ENCODE results near the gene SNAPC1. TPM values are rescaled to one million over a fixed set of nuclear protein-coding genes. Genes with fewer than 3 reads are reported as not detected.

SNAPC1 gene
- total RNA-seq, 1 donor from 2014 or later = 27.8 TPM

DNA sequence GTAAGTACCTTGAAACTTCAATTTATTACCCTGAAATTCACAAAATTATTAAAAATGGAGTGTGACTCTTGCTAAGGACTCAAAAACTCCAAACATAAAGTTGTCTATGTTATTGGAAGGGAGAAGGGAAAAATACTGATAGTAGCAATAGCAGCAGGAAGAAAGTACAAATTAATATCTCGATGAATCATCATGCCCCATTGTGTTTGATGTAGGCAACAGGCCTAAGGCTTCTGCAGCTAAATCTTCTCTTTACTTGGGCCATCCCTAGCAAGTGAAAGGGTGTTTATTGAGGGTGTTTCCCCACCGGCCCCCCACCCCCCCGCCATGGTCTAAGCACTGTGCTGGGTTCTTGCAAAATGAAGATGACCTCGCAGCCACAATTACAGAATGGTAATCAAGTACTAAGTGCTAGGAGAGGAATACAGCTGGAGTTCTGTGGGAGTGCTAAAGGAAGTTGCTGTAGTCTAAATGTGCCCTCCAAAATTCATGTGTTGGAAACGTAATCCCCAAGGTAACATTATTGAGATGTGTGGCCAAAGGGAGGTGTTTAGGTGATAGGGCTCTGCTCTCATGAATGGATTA is 76.5 kb downstream of the SNAPC1 start:
- H3K4me1 Mint-ChIP-seq = no peaks in the 10 kb centered on the region
- H3K4me3 ChIP-seq = no peak overlapping the region
- H2AFZ ChIP-seq (replicated peaks) = no peak overlapping the region
- no peaks in the 10 kb centered on the region for H3K9me3 Mint-ChIP-seq
- no peaks in the 10 kb centered on the region for H4K20me1 ChIP-seq (ENCODE audit: low read depth)
- H3K9me3 ChIP-seq (ENCODE audit: low read depth) = no peaks in the 10 kb centered on the region
- H3K4me3 Mint-ChIP-seq = no peak overlapping the region
- H3K36me3 Mint-ChIP-seq = no peaks in the 10 kb centered on the region
- H3K36me3 ChIP-seq = no peaks in the 10 kb centered on the region
- TF ChIP-seq, protein P1, sequence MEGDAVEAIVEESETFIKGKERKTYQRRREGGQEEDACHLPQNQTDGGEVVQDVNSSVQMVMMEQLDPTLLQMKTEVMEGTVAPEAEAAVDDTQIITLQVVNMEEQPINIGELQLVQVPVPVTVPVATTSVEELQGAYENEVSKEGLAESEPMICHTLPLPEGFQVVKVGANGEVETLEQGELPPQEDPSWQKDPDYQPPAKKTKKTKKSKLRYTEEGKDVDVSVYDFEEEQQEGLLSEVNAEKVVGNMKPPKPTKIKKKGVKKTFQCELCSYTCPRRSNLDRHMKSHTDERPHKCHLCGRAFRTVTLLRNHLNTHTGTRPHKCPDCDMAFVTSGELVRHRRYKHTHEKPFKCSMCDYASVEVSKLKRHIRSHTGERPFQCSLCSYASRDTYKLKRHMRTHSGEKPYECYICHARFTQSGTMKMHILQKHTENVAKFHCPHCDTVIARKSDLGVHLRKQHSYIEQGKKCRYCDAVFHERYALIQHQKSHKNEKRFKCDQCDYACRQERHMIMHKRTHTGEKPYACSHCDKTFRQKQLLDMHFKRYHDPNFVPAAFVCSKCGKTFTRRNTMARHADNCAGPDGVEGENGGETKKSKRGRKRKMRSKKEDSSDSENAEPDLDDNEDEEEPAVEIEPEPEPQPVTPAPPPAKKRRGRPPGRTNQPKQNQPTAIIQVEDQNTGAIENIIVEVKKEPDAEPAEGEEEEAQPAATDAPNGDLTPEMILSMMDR (IDR thresholded peaks at IDR 0.05) = no peak
- no peak for TF ChIP-seq EZH2 (IDR thresholded peaks at IDR 0.05)
- no peak for TF ChIP-seq EZH2phosphoT487 (IDR thresholded peaks at IDR 0.05)
- no peaks in the 10 kb centered on the region for H3K79me2 ChIP-seq (ENCODE audit: low read depth)
- H3K4me1 ChIP-seq = no peaks in the 10 kb centered on the region
- H3K4me2 ChIP-seq = no peak overlapping the region
- H3K27me3 ChIP-seq = no peaks in the 10 kb centered on the region
- no peaks in the 10 kb centered on the region for H3K27me3 Mint-ChIP-seq (ENCODE audit: insufficient read depth, low read depth)
- H3K27ac Mint-ChIP-seq = no peak overlapping the region
- no peak overlapping the region for H3K27ac ChIP-seq
- no peaks in the 10 kb centered on the region for H3F3A ChIP-seq (ENCODE audit: low read depth)
- no peak for DNase-seq (ENCODE audit: low spot score)
- H3K9ac ChIP-seq = no peak overlapping the region

- Mint-ChIP-seq H3K36me3 (no peaks in the 10 kb centered on the region), H3K9me3 (no peaks in the 10 kb centered on the region), H3K4me1 (no peaks in the 10 kb centered on the region), H3K4me3 (no peak overlapping the region), H3K27ac (no peak overlapping the region), H3K27me3 (ENCODE audit: insufficient read depth, low read depth) (no peaks in the 10 kb centered on the region)
- Histone ChIP-seq H4K20me1 (ENCODE audit: low read depth) (no peaks in the 10 kb centered on the region), H3K4me1 (no peaks in the 10 kb centered on the region), H3K9me3 (ENCODE audit: low read depth) (no peaks in the 10 kb centered on the region), H3K36me3 (no peaks in the 10 kb centered on the region), H3K79me2 (ENCODE audit: low read depth) (no peaks in the 10 kb centered on the region), H3K27me3 (no peaks in the 10 kb centered on the region), H3K4me2 (no peak overlapping the region), H3K9ac (no peak overlapping the region), H3K27ac (no peak overlapping the region), H3K4me3 (no peak overlapping the region), H2AFZ (replicated peaks) (no peak overlapping the region), H3F3A (ENCODE audit: low read depth) (no peaks in the 10 kb centered on the region)
- no peak for TF ChIP-seq EZH2 (IDR thresholded peaks at IDR 0.05)
- TF ChIP-seq, protein P1 (IDR thresholded peaks at IDR 0.05) = no peak
- TF ChIP-seq EZH2phosphoT487 (IDR thresholded peaks at IDR 0.05) = no peak
- DNase-seq (ENCODE audit: low spot score) = no peak
Observed at GRCh38 chr14:61839507-61839906, 77.3 kb downstream of the SNAPC1 start.

GRCh38 chr14:61841145-61841544 is 78.9 kb downstream of the SNAPC1 start:
- H3K27me3 ChIP-seq = no peaks in the 10 kb centered on the region
- DNase-seq (ENCODE audit: low spot score) = no peak
- H3K36me3 Mint-ChIP-seq = no peaks in the 10 kb centered on the region
- no peaks in the 10 kb centered on the region for H4K20me1 ChIP-seq (ENCODE audit: low read depth)
- no peaks in the 10 kb centered on the region for H3K79me2 ChIP-seq (ENCODE audit: low read depth)
- H3K4me1 ChIP-seq = no peaks in the 10 kb centered on the region
- TF ChIP-seq EZH2phosphoT487 (IDR thresholded peaks at IDR 0.05) (no peak), EZH2 (IDR thresholded peaks at IDR 0.05) (no peak)
- TF ChIP-seq, protein P1 (IDR thresholded peaks at IDR 0.05) = no peak
- no peaks in the 10 kb centered on the region for H3K4me1 Mint-ChIP-seq
- no peaks in the 10 kb centered on the region for H3K27me3 Mint-ChIP-seq (ENCODE audit: insufficient read depth, low read depth)
- no peak overlapping the region for H3K4me2 ChIP-seq
- no peak overlapping the region for H2AFZ ChIP-seq (replicated peaks)
- H3K27ac Mint-ChIP-seq = no peak overlapping the region
- H3K4me3 Mint-ChIP-seq = no peak overlapping the region
- H3K4me3 ChIP-seq = no peak overlapping the region
- no peak overlapping the region for H3K27ac ChIP-seq
- no peak overlapping the region for H3K9ac ChIP-seq
- H3K9me3 Mint-ChIP-seq = no peaks in the 10 kb centered on the region
- H3F3A ChIP-seq (ENCODE audit: low read depth) = no peaks in the 10 kb centered on the region
- no peaks in the 10 kb centered on the region for H3K9me3 ChIP-seq (ENCODE audit: low read depth)
- no peaks in the 10 kb centered on the region for H3K36me3 ChIP-seq

Other genes starting within 250 kb of the SNAPC1 start
- gene HIF1A, start 66.9 kb upstream of the SNAPC1 start, total RNA-seq (ENCODE audit: low replicate concordance) = 185 and 299 TPM in 2 replicates
- 1.1 and 1.2 TPM in 2 replicates for gene SYT16, start 50.3 kb downstream of the SNAPC1 start, total RNA-seq (ENCODE audit: low replicate concordance)

All from neural progenitor cell (in vitro differentiated cells).